ENCODE data around the gene SMIM3.

- TF ChIP-seq CTCF (IDR thresholded peaks at IDR 0.05) (no peak), ZFX (IDR thresholded peaks at IDR 0.05; ENCODE audit: borderline replicate concordance) (no peak)
Measured at GRCh38 chr5:150740992-150741391, 37.6 kb upstream of the SMIM3 start.
